Measurements from ENCODE around the gene EPM2A. TPM values are rescaled to one million over a fixed set of nuclear protein-coding genes. Genes with fewer than 3 reads are reported as not detected.

Gene EPM2A
- total and polyA plus RNA-seq, 2 experiments from 2014 or later: 3.7 to 17.8 TPM

- H3K4me3 Mint-ChIP-seq: no peak overlapping the region
- Histone ChIP-seq H3K4me2 (no peak overlapping the region), H3K9me2 (ENCODE audit: insufficient read depth) (no peaks in the 10 kb centered on the region), H3K27me3 (ENCODE audit: insufficient read depth) (no peaks in the 10 kb centered on the region), H4K20me1 (replicated peaks; ENCODE audit: insufficient read depth) (no peaks in the 10 kb centered on the region), H3K79me2 (replicated peaks; ENCODE audit: insufficient read depth) (no peaks in the 10 kb centered on the region), H3K4me1 (ENCODE audit: insufficient read depth) (peaks cover 13% of the 10 kb centered on the region), H3K27ac (ENCODE audit: low read depth) (no peak overlapping the region), H3K36me3 (ENCODE audit: insufficient read depth) (no peaks in the 10 kb centered on the region), H3K4me3 (no peak overlapping the region), H3F3A (replicated peaks; ENCODE audit: low read depth) (no peaks in the 10 kb centered on the region), H2AFZ (no peak overlapping the region)
- peaks cover 4% of the 10 kb centered on the region for H3K27me3 Mint-ChIP-seq (ENCODE audit: insufficient read depth, low read depth, poor library complexity)
- ATAC-seq (no peak), DNase-seq (ENCODE audit: low spot score) (no peak)
- H3K36me3 Mint-ChIP-seq (ENCODE audit: low read depth): no peaks in the 10 kb centered on the region; the same call in 1 of the 3 replicates
- TF ChIP-seq ZNF114 (CRISPR knock-in tag; IDR thresholded peaks at IDR 0.05) (no peak), ZNF331 (CRISPR knock-in tag; IDR thresholded peaks at IDR 0.05; ENCODE audit: low read depth) (no peak), JUNB (IDR thresholded peaks at IDR 0.05; ENCODE audit: unreplicated experiment) (no peak), EZH2phosphoT487 (IDR thresholded peaks at IDR 0.05; ENCODE audit: unreplicated experiment) (no peak), EZH2 (IDR thresholded peaks at IDR 0.05; ENCODE audit: low read depth, unreplicated experiment) (no peak), STAT1 (IDR thresholded peaks at IDR 0.05; ENCODE audit: unreplicated experiment) (no peak), REST (IDR thresholded peaks at IDR 0.05; ENCODE audit: unreplicated experiment) (no peak), NANOG (IDR thresholded peaks at IDR 0.05; ENCODE audit: borderline replicate concordance) (no peak), POLR2AphosphoS5 (IDR thresholded peaks at IDR 0.05; ENCODE audit: low read depth) (no peak), CREB1 (CRISPR knock-in tag; IDR thresholded peaks at IDR 0.05; ENCODE audit: low read depth) (no peak)
- TF ChIP-seq, protein P1, sequence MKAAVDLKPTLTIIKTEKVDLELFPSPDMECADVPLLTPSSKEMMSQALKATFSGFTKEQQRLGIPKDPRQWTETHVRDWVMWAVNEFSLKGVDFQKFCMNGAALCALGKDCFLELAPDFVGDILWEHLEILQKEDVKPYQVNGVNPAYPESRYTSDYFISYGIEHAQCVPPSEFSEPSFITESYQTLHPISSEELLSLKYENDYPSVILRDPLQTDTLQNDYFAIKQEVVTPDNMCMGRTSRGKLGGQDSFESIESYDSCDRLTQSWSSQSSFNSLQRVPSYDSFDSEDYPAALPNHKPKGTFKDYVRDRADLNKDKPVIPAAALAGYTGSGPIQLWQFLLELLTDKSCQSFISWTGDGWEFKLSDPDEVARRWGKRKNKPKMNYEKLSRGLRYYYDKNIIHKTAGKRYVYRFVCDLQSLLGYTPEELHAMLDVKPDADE (IDR thresholded peaks at IDR 0.05): no peak
- TF ChIP-seq, protein P2, sequence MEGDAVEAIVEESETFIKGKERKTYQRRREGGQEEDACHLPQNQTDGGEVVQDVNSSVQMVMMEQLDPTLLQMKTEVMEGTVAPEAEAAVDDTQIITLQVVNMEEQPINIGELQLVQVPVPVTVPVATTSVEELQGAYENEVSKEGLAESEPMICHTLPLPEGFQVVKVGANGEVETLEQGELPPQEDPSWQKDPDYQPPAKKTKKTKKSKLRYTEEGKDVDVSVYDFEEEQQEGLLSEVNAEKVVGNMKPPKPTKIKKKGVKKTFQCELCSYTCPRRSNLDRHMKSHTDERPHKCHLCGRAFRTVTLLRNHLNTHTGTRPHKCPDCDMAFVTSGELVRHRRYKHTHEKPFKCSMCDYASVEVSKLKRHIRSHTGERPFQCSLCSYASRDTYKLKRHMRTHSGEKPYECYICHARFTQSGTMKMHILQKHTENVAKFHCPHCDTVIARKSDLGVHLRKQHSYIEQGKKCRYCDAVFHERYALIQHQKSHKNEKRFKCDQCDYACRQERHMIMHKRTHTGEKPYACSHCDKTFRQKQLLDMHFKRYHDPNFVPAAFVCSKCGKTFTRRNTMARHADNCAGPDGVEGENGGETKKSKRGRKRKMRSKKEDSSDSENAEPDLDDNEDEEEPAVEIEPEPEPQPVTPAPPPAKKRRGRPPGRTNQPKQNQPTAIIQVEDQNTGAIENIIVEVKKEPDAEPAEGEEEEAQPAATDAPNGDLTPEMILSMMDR (conservative IDR thresholded peaks at IDR 0.05; ENCODE audit: low read depth in 2 of 2): no peak
- TF ChIP-seq, protein P3, sequence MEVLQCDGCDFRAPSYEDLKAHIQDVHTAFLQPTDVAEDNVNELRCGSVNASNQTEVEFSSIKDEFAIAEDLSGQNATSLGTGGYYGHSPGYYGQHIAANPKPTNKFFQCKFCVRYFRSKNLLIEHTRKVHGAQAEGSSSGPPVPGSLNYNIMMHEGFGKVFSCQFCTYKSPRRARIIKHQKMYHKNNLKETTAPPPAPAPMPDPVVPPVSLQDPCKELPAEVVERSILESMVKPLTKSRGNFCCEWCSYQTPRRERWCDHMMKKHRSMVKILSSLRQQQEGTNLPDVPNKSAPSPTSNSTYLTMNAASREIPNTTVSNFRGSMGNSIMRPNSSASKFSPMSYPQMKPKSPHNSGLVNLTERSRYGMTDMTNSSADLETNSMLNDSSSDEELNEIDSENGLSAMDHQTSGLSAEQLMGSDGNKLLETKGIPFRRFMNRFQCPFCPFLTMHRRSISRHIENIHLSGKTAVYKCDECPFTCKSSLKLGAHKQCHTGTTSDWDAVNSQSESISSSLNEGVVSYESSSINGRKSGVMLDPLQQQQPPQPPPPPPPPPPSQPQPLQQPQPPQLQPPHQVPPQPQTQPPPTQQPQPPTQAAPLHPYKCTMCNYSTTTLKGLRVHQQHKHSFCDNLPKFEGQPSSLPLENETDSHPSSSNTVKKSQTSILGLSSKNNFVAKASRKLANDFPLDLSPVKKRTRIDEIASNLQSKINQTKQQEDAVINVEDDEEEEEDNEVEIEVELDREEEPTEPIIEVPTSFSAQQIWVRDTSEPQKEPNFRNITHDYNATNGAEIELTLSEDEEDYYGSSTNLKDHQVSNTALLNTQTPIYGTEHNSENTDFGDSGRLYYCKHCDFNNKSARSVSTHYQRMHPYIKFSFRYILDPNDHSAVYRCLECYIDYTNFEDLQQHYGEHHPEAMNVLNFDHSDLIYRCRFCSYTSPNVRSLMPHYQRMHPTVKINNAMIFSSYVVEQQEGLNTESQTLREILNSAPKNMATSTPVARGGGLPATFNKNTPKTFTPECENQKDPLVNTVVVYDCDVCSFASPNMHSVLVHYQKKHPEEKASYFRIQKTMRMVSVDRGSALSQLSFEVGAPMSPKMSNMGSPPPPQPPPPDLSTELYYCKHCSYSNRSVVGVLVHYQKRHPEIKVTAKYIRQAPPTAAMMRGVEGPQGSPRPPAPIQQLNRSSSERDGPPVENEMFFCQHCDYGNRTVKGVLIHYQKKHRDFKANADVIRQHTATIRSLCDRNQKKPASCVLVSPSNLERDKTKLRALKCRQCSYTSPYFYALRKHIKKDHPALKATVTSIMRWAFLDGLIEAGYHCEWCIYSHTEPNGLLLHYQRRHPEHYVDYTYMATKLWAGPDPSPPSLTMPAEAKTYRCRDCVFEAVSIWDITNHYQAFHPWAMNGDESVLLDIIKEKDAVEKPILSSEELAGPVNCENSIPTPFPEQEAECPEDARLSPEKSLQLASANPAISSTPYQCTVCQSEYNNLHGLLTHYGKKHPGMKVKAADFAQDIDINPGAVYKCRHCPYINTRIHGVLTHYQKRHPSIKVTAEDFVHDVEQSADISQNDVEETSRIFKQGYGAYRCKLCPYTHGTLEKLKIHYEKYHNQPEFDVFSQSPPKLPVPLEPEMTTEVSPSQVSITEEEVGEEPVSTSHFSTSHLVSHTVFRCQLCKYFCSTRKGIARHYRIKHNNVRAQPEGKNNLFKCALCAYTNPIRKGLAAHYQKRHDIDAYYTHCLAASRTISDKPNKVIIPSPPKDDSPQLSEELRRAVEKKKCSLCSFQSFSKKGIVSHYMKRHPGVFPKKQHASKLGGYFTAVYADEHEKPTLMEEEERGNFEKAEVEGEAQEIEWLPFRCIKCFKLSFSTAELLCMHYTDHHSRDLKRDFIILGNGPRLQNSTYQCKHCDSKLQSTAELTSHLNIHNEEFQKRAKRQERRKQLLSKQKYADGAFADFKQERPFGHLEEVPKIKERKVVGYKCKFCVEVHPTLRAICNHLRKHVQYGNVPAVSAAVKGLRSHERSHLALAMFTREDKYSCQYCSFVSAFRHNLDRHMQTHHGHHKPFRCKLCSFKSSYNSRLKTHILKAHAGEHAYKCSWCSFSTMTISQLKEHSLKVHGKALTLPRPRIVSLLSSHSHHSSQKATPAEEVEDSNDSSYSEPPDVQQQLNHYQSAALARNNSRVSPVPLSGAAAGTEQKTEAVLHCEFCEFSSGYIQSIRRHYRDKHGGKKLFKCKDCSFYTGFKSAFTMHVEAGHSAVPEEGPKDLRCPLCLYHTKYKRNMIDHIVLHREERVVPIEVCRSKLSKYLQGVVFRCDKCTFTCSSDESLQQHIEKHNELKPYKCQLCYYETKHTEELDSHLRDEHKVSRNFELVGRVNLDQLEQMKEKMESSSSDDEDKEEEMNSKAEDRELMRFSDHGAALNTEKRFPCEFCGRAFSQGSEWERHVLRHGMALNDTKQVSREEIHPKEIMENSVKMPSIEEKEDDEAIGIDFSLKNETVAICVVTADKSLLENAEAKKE (CRISPR knock-in tag; IDR thresholded peaks at IDR 0.05): no peak
- H3K9me3 Mint-ChIP-seq: peaks cover 6% of the 10 kb centered on the region; the same call in 1 of the 3 replicates
- H3K27ac Mint-ChIP-seq: no peak overlapping the region
- H3K4me1 Mint-ChIP-seq: peaks cover 14% of the 10 kb centered on the region
Observed at GRCh38 chr6:145738265-145738664, 2.9 kb upstream of the EPM2A start.
